ENCODE data around the gene HOXA4.

HOXA4 gene

GRCh38 chr7:27118580-27118979 is 12.0 kb downstream of the HOXA4 start:
- TF ChIP-seq EZH2 (optimal IDR thresholded peaks at IDR 0.05; ENCODE audit: low read depth, low read length) (no peak), CTCF (IDR thresholded peaks at IDR 0.05; ENCODE audit: low read length) (no peak), EZH2phosphoT487 (IDR thresholded peaks at IDR 0.05; ENCODE audit: low read length) (no peak)
- no peak overlapping the region for H3K27ac ChIP-seq (ENCODE audit: low read length)
- H4K20me1 ChIP-seq (ENCODE audit: insufficient read depth, low read length): no peaks in the 10 kb centered on the region
- peaks cover 20% of the 10 kb centered on the region; the same call in 1 of the 2 replicates for H3K27me3 ChIP-seq (replicated peaks; ENCODE audit: insufficient read depth, low read length)
- H3K4me2 ChIP-seq (ENCODE audit: low read depth, low read length): no peak overlapping the region
- no peak overlapping the region for H3K4me3 ChIP-seq (ENCODE audit: low read length)
- no peaks in the 10 kb centered on the region for H3K36me3 ChIP-seq (replicated peaks; ENCODE audit: insufficient read depth, low read length)
- DNase-seq: no peak
- no peaks in the 10 kb centered on the region for H3K79me2 ChIP-seq (ENCODE audit: low read length)
- no peak overlapping the region for H3K9ac ChIP-seq (ENCODE audit: low read length)
- no peaks in the 10 kb centered on the region for H3K9me2 ChIP-seq (replicated peaks; ENCODE audit: insufficient read depth, low read length)
- H3K9me3 ChIP-seq (replicated peaks; ENCODE audit: insufficient read depth, low read length): no peaks in the 10 kb centered on the region
- no peaks in the 10 kb centered on the region for H3F3A ChIP-seq (ENCODE audit: insufficient read depth, low read length)
- no peaks in the 10 kb centered on the region for H3K4me1 ChIP-seq (ENCODE audit: low read length)
- H2AFZ ChIP-seq (ENCODE audit: low read length): no peak overlapping the region

GRCh38 chr7:27117887-27118491 is 12.6 kb downstream of the HOXA4 start:
- H3K79me2 ChIP-seq (ENCODE audit: low read length): no peaks in the 10 kb centered on the region
- TF ChIP-seq EZH2 (optimal IDR thresholded peaks at IDR 0.05; ENCODE audit: low read depth, low read length) (no peak), CTCF (IDR thresholded peaks at IDR 0.05; ENCODE audit: low read length) (no peak), EZH2phosphoT487 (IDR thresholded peaks at IDR 0.05; ENCODE audit: low read length) (no peak)
- H3K9me3 ChIP-seq (replicated peaks; ENCODE audit: insufficient read depth, low read length): no peaks in the 10 kb centered on the region
- no peak overlapping the region for H3K4me2 ChIP-seq (ENCODE audit: low read depth, low read length)
- no peak overlapping the region for H3K27ac ChIP-seq (ENCODE audit: low read length)
- no peaks in the 10 kb centered on the region for H4K20me1 ChIP-seq (ENCODE audit: insufficient read depth, low read length)
- no peak for DNase-seq
- H3K36me3 ChIP-seq (replicated peaks; ENCODE audit: insufficient read depth, low read length): no peaks in the 10 kb centered on the region
- no peak overlapping the region for H3K4me3 ChIP-seq (ENCODE audit: low read length)
- H3K9me2 ChIP-seq (replicated peaks; ENCODE audit: insufficient read depth, low read length): no peaks in the 10 kb centered on the region
- no peak overlapping the region for H3K9ac ChIP-seq (ENCODE audit: low read length)
- H3K27me3 ChIP-seq (replicated peaks; ENCODE audit: insufficient read depth, low read length): peaks cover 20% of the 10 kb centered on the region; the same call in 1 of the 2 replicates
- H3K4me1 ChIP-seq (ENCODE audit: low read length): no peaks in the 10 kb centered on the region
- no peaks in the 10 kb centered on the region for H3F3A ChIP-seq (ENCODE audit: insufficient read depth, low read length)
- no peak overlapping the region for H2AFZ ChIP-seq (ENCODE audit: low read length)

- no peak overlapping the region for H3K27ac ChIP-seq (ENCODE audit: low read length)
- no peaks in the 10 kb centered on the region for H3F3A ChIP-seq (ENCODE audit: insufficient read depth, low read length)
- no peak overlapping the region for H3K4me3 ChIP-seq (ENCODE audit: low read length)
- no peaks in the 10 kb centered on the region for H4K20me1 ChIP-seq (ENCODE audit: insufficient read depth, low read length)
- H3K79me2 ChIP-seq (ENCODE audit: low read length): no peaks in the 10 kb centered on the region
- H3K9me3 ChIP-seq (replicated peaks; ENCODE audit: insufficient read depth, low read length): no peaks in the 10 kb centered on the region
- H3K36me3 ChIP-seq (replicated peaks; ENCODE audit: insufficient read depth, low read length): no peaks in the 10 kb centered on the region
- no peaks in the 10 kb centered on the region for H3K4me1 ChIP-seq (ENCODE audit: low read length)
- H3K9ac ChIP-seq (ENCODE audit: low read length): no peak overlapping the region
- no peak for DNase-seq
- no peak overlapping the region for H3K4me2 ChIP-seq (ENCODE audit: low read depth, low read length)
- TF ChIP-seq EZH2 (optimal IDR thresholded peaks at IDR 0.05; ENCODE audit: low read depth, low read length) (no peak), CTCF (IDR thresholded peaks at IDR 0.05; ENCODE audit: low read length) (no peak), EZH2phosphoT487 (IDR thresholded peaks at IDR 0.05; ENCODE audit: low read length) (no peak)
- H3K27me3 ChIP-seq (replicated peaks; ENCODE audit: insufficient read depth, low read length): peaks cover 22% of the 10 kb centered on the region; the same call in 1 of the 2 replicates
- no peaks in the 10 kb centered on the region for H3K9me2 ChIP-seq (replicated peaks; ENCODE audit: insufficient read depth, low read length)
- H2AFZ ChIP-seq (ENCODE audit: low read length): no peak overlapping the region
These were observed 13.3 kb downstream of the HOXA4 start for GRCh38 chr7:27116962-27117886.
